ENCODE data around the gene FAM174B.

The FAM174B gene

GRCh38 chr15:92655178-92655995 lies at the start of gene FAM174B:
Gene FAM174B, minus strand, starts transcription at chr15:92655775.
- DNase-seq = no peak

- no peak for DNase-seq
Observed at GRCh38 chr15:92696096-92696495, 40.5 kb upstream of the FAM174B start.

- no peak for DNase-seq
Observed at GRCh38 chr15:92693691-92694331, 38.2 kb upstream of the FAM174B start.

GRCh38 chr15:92690395-92690794 lies 34.8 kb upstream of the FAM174B start:
- no peak for DNase-seq

- no peak for DNase-seq
Observed at GRCh38 chr15:92687746-92688145, 32.2 kb upstream of the FAM174B start.

GRCh38 chr15:92687195-92687602 lies 31.6 kb upstream of the FAM174B start:
- no peak for DNase-seq

- no peak for DNase-seq
Observed at GRCh38 chr15:92683511-92683834, 27.9 kb upstream of the FAM174B start.

GRCh38 chr15:92682741-92683510 lies 27.4 kb upstream of the FAM174B start:
- no peak for DNase-seq

GRCh38 chr15:92681141-92681631 lies 25.6 kb upstream of the FAM174B start:
- no peak for DNase-seq

GRCh38 chr15:92677999-92678398 lies 22.4 kb upstream of the FAM174B start:
- DNase-seq = no peak

- DNase-seq = no peak
Observed at GRCh38 chr15:92676561-92676960, 21.0 kb upstream of the FAM174B start.

GRCh38 chr15:92675485-92675884 lies 19.9 kb upstream of the FAM174B start:
- no peak for DNase-seq

- DNase-seq = no peak
Observed at GRCh38 chr15:92674347-92674746, 18.8 kb upstream of the FAM174B start.

GRCh38 chr15:92672102-92672501 lies 16.5 kb upstream of the FAM174B start:
- DNase-seq = no peak

GRCh38 chr15:92671406-92671805 lies 15.8 kb upstream of the FAM174B start:
- DNase-seq = no peak

GRCh38 chr15:92670621-92671020 lies 15.0 kb upstream of the FAM174B start:
- no peak for DNase-seq

- DNase-seq = no peak
Observed at GRCh38 chr15:92669432-92669831, 13.9 kb upstream of the FAM174B start.

- no peak for DNase-seq
Observed at GRCh38 chr15:92668620-92669019, 13.0 kb upstream of the FAM174B start.

- no peak for DNase-seq
Observed at GRCh38 chr15:92667970-92668485, 12.5 kb upstream of the FAM174B start.

GRCh38 chr15:92667287-92667904 lies 11.8 kb upstream of the FAM174B start:
- no peak for DNase-seq

- DNase-seq = no peak
Observed at GRCh38 chr15:92666780-92667179, 11.2 kb upstream of the FAM174B start.

- no peak for DNase-seq
Observed at GRCh38 chr15:92665100-92665555, 9.6 kb upstream of the FAM174B start.
